HCT116 (cell line): Measurements from ENCODE around the gene AKAP13. TPM values are rescaled to one million over a fixed set of nuclear protein-coding genes. Genes with fewer than 3 reads are reported as not detected.

Source experiments
- ATAC-seq: fragments of 200-7000 bp; cut with Tn5 transposase; 2 replicates; pipeline ENCODE4 v1.9.1; 2020; ENCODE audit warnings: mild to moderate bottlenecking, moderate library complexity
- BruUV-seq: library from RNA; stranded (reverse); fragments of 400-500 nt; replicated peaks from 2 replicates; lab custom pipeline; 2021; lab: Mats Ljungman, UMichigan
- CTCF ChIA-PET: fragments of 300-600 bp; sonication (Branson Sonifier 250); formaldehyde crosslinking; loops from one replicate; lab custom pipeline; 2021; ENCODE audit warnings: antibody characterized with exemption; lab: Charles Lee
- POLR2A ChIA-PET: fragments of 300-600, 350-600 bp; sonication (Branson Sonifier 250); formaldehyde crosslinking; loops from one replicate; lab custom pipeline; 2021; ENCODE audit warnings: antibody characterized with exemption; lab: Charles Lee
- RAD21 ChIA-PET, 2 experiments: fragments of 300-600 bp; sonication (Branson Sonifier 250); formaldehyde crosslinking; loops; one replicate each; lab custom pipeline; 2023; ENCODE audit warnings: low total read pairs in 2 of 2; ENCODE audit not compliant: uncharacterized antibody in 2 of 2, unreplicated experiment in 2 of 2, low non-redundant PET in 1 of 2; lab: Charles Lee
- DNase-seq: peaks from one replicate; pipeline ENCODE4 v3.0.0-alpha.2; 2010; ENCODE audit warnings: low read depth, low spot score
- H2AFZ ChIP-seq: fragments of 200-600 bp; shearing (Covaris generic), sonication (generic); 2 replicates; pipeline ENCODE4 v1.6.1; 2017; ENCODE audit warnings: low read depth, mixed run types, mixed read lengths, antibody characterized with exemption, low read length; ENCODE audit not compliant: poor library complexity, severe bottlenecking
- H3K27ac ChIP-seq: 2 replicates; pipeline ENCODE4 v1.5.1; 2012; ENCODE audit warnings: low read depth, low read length
- H3K27me3 ChIP-seq: fragments of 200-600 bp; sonication (generic); 2 replicates; pipeline ENCODE4 v1.6.1; 2016; ENCODE audit warnings: mixed run types, low read length, mixed read lengths; ENCODE audit not compliant: insufficient read depth
- H3K36me3 ChIP-seq, 2 experiments: fragments of 200-500 bp in 1 of 2; fragments of 200-600 bp in 1 of 2; sonication (Bioruptor generic) in 1 of 2; sonication (generic) in 1 of 2; 2 replicates each; pipeline versions ENCODE4 v1.5.1 to v1.6.1; 2014 to 2016; ENCODE audit warnings: low read length in 2 of 2, inconsistent platforms in 1 of 2, mixed read lengths in 1 of 2, mixed run types in 1 of 2; ENCODE audit not compliant: insufficient read depth in 2 of 2, control insufficient read depth in 1 of 2
- H3K4me1 ChIP-seq, 2 experiments: fragments of 200-600 bp in 1 of 2; sonication (generic) in 1 of 2; 2 replicates each; pipeline versions ENCODE4 v1.5.1 to v1.6.1; 2012 to 2017; ENCODE audit warnings: low read length in 2 of 2, inconsistent platforms in 1 of 2, mild to moderate bottlenecking in 1 of 2, mixed read lengths in 1 of 2, mixed run types in 1 of 2, moderate library complexity in 1 of 2; ENCODE audit not compliant: insufficient read depth in 2 of 2, control insufficient read depth in 1 of 2
- H3K4me2 ChIP-seq: fragments of 200-600 bp; sonication (generic); 2 replicates; pipeline ENCODE4 v1.6.1; 2017; ENCODE audit warnings: mixed run types, low read length, mixed read lengths
- H3K4me3 ChIP-seq, 2 experiments: fragments of 200-600 bp in 1 of 2; sonication (generic) in 1 of 2; replicated peaks in 1 of 2; 2 replicates each; pipeline ENCODE4 v1.5.1; 2011 to 2016; ENCODE audit warnings: low read length in 2 of 2, control low read depth in 1 of 2, low read depth in 1 of 2, mild to moderate bottlenecking in 1 of 2, mixed read lengths in 1 of 2, mixed run types in 1 of 2
- H3K79me2 ChIP-seq: fragments of 200-600 bp; sonication (generic); 2 replicates; pipeline ENCODE4 v1.6.1; 2017; ENCODE audit warnings: mild to moderate bottlenecking, mixed run types, low read length, moderate library complexity, mixed read lengths; ENCODE audit not compliant: insufficient read depth
- H3K9ac ChIP-seq: fragments of 200-600 bp; sonication (generic); 2 replicates; pipeline ENCODE4 v1.6.1; 2016; ENCODE audit warnings: low read length, mixed read lengths
- H3K9me2 ChIP-seq: fragments of 200-600 bp; sonication (generic), shearing (Covaris generic); 2 replicates; pipeline ENCODE4 v1.6.1; 2017; ENCODE audit warnings: mixed run types, mild to moderate bottlenecking, moderate library complexity; ENCODE audit not compliant: insufficient read depth
- H3K9me3 ChIP-seq, 2 experiments: fragments of 200-500 bp in 1 of 2; fragments of 200-600 bp in 1 of 2; sonication (Bioruptor generic) in 1 of 2; sonication (generic) in 1 of 2; 2 replicates each; pipeline ENCODE4 v1.6.1; 2014 to 2017; ENCODE audit warnings: low read length in 2 of 2, mixed read lengths in 2 of 2, inconsistent platforms in 1 of 2, low read depth in 1 of 2, mild to moderate bottlenecking in 1 of 2, mixed run types in 1 of 2, moderate library complexity in 1 of 2; ENCODE audit not compliant: control insufficient read depth in 1 of 2, insufficient read depth in 1 of 2
- H4K20me1 ChIP-seq: fragments of 200-600 bp; sonication (generic), shearing (Covaris generic); 2 replicates; pipeline ENCODE4 v1.6.1; 2017; ENCODE audit warnings: mixed run types, mild to moderate bottlenecking, moderate library complexity; ENCODE audit not compliant: insufficient read depth
- CBX3 ChIP-seq: IDR thresholded peaks from 2 replicates; pipeline ENCODE4 v1.6.1; 2012; ENCODE audit warnings: low read depth
- ELF1 ChIP-seq: IDR thresholded peaks from 2 replicates; pipeline ENCODE4 v1.6.1; 2012; ENCODE audit warnings: low read depth, borderline replicate concordance
- FOSL1 ChIP-seq: IDR thresholded peaks from 2 replicates; pipeline ENCODE4 v1.6.1; 2012; ENCODE audit warnings: low read depth
- POLR2A ChIP-seq: IDR thresholded peaks from 2 replicates; pipeline ENCODE4 v1.7.0; 2011; ENCODE audit warnings: borderline replicate concordance; ENCODE audit not compliant: insufficient read depth, insufficient read length; ENCODE audit errors: extremely low read depth
- RAD21 ChIP-seq: IDR thresholded peaks from 2 replicates; pipeline ENCODE4 v1.6.1; 2012; ENCODE audit warnings: low read depth, mild to moderate bottlenecking
- REST ChIP-seq: IDR thresholded peaks from 2 replicates; pipeline ENCODE4 v1.6.1; 2012; ENCODE audit warnings: low read depth
- SP1 ChIP-seq: IDR thresholded peaks from 2 replicates; pipeline ENCODE4 v1.6.1; 2012; ENCODE audit warnings: low read depth
- YY1 ChIP-seq: IDR thresholded peaks from 2 replicates; pipeline ENCODE4 v1.6.1; 2011; ENCODE audit warnings: low read length, low read depth, moderate library complexity, mild to moderate bottlenecking; ENCODE audit not compliant: insufficient replicate concordance; ENCODE audit errors: extremely low read depth
- ZNF274 ChIP-seq: fragments of 200-500 bp; sonication (Bioruptor generic); IDR thresholded peaks from 2 replicates; pipeline ENCODE4 v1.6.1; 2014; ENCODE audit warnings: mild to moderate bottlenecking, low read depth, low read length, inconsistent platforms
- intact Hi-C: fragments of 100-400 bp; cut with micrococcal nuclease; formaldehyde crosslinking; loops from 2 replicates; pipeline ENCODE4 v1.10.0; 2022
- total RNA-seq: library from RNA; stranded (reverse); gene quantifications from one replicate; pipeline ENCODE4 v1.2.1, GENCODE V29; 2021; ENCODE audit not compliant: unreplicated experiment

Gene AKAP13
- total RNA-seq, 1 experiment from 2014 or later = 43.1 TPM

DNA sequence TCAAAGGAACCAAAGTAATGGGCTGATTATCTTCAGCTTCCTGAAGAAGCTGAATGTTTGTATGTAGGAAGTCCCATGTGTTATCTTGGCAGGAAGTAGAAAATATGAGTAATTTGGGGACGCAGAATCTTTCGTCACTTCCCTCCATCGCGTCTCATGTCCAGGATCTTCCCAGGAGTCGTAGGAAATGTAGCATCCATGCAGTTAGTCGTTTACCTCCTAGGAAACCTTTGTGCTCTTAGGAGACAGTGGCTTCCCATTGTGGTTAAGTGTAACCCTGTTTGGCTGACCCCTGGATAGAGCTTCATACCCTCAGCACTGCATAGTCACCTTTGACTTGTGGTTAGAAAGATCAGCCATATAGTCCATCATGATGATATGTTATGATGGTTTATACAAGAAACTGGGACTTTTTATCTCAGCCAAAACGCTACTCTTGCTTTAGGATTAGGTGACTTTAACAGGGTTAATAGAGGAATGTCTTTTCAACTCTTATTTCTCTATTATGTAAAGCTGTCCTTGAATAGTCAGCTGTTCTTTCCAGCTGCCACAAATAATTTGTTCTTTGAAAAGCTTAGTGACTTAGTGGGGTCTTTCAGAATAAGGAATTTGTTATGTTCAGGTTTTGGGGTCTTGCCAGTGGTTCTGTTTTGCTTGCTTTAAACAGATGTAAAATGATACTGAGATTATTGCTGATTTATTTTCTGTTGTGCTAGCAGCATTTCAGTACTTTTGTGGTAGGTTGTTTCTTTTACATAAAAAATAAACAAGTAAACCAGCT is 322.1 kb downstream of the AKAP13 start:
- Histone ChIP-seq H3K79me2 (no peaks in the 10 kb centered on the region), H3K4me1 (no peaks in the 10 kb centered on the region), H3K27me3 (no peaks in the 10 kb centered on the region), H3K9ac (no peak overlapping the region)
- no peak for DNase-seq
- no peak for TF ChIP-seq ZNF274
- no peak for TF ChIP-seq POLR2A
- no peak for TF ChIP-seq SP1
- no peak for TF ChIP-seq FOSL1
- TF ChIP-seq ELF1 = no peak
- TF ChIP-seq, all 23 proteins: peak for 0
- H3K4me2 ChIP-seq = no peak overlapping the region
- no peak overlapping the region for H3K4me3 ChIP-seq
- H3K9me2 ChIP-seq = no peaks in the 10 kb centered on the region
- H2AFZ ChIP-seq = no peak overlapping the region
- intact Hi-C loops = no loop called here
- no peaks in the 10 kb centered on the region for H4K20me1 ChIP-seq
- CTCF ChIA-PET = no interaction called here
- POLR2A ChIA-PET = no interaction called here
- BruUV-seq = no TSS peak
- no peak for ATAC-seq
- RAD21 ChIA-PET = no interaction called here
- H3K9me3 ChIP-seq = no peaks in the 10 kb centered on the region
- no peaks in the 10 kb centered on the region for H3K36me3 ChIP-seq
- no peak overlapping the region for H3K27ac ChIP-seq

DNA sequence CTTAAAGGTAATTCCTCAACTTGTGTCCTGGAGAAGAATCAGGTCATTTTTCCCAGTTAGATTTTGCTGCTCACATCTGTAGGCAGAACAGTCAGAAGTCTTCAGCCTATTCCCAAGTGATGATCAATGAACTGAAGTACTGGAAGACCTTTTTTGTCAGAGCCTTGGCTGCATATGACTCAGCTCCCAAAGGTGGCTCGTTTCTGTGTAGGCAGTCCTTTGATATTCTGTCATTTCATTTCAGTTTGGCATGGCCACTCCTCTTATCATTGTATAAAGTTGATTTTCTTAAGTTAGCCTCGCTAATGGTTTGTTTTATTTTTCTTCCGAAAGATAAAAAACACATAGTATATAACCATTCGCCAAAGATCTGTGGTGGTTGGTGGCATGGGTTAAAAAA is 323.7 kb downstream of the AKAP13 start:
- Histone ChIP-seq H4K20me1 (no peaks in the 10 kb centered on the region), H3K4me2 (no peak overlapping the region), H3K36me3 (no peaks in the 10 kb centered on the region), H2AFZ (no peak overlapping the region), H3K9me2 (no peaks in the 10 kb centered on the region), H3K79me2 (no peaks in the 10 kb centered on the region), H3K9ac (no peak overlapping the region), H3K4me1 (no peaks in the 10 kb centered on the region), H3K4me3 (no peak overlapping the region), H3K27ac (no peak overlapping the region), H3K9me3 (no peaks in the 10 kb centered on the region), H3K27me3 (no peaks in the 10 kb centered on the region)
- POLR2A ChIA-PET = no interaction called here
- ATAC-seq (no peak), DNase-seq (no peak)
- RAD21 ChIA-PET = no interaction called here
- no TSS peak for BruUV-seq
- TF ChIP-seq YY1 = no peak
- TF ChIP-seq REST = no peak
- no peak for TF ChIP-seq CBX3
- no peak for TF ChIP-seq RAD21
- CTCF ChIA-PET = no interaction called here
- intact Hi-C loops = no loop called here
